ENCODE results near the gene SLC27A1. TPM values are rescaled to one million over a fixed set of nuclear protein-coding genes. Genes with fewer than 3 reads are reported as not detected.

SLC27A1 gene
- total and polyA plus RNA-seq, 9 of the 15 experiments (the other 6 are each of a cell fraction or from before 2014, with no cell fraction given), result 0.06 to 3.0 (median 1.1) TPM

- TF ChIP-seq TRIM25 (IDR thresholded peaks at IDR 0.05; ENCODE audit: borderline replicate concordance), result 0 out of 2 replicates have a peak, but pooled peaks have one; percentile 30
- peak; percentile 35 for TF ChIP-seq CBX1 (IDR thresholded peaks at IDR 0.05; ENCODE audit: low read depth)
- TF ChIP-seq ZBTB2 (IDR thresholded peaks at IDR 0.05), result peak; percentile 62; the same call in 1 of the 2 replicates
- TF ChIP-seq ZNF609 (CRISPR knock-in tag; IDR thresholded peaks at IDR 0.05; ENCODE audit: borderline replicate concordance), result peak; percentile 68; the same call in 1 of the 2 replicates
- TF ChIP-seq ZNF232 (CRISPR knock-in tag; IDR thresholded peaks at IDR 0.05), result no peak
- no peak for TF ChIP-seq ZBED1 (IDR thresholded peaks at IDR 0.05)
- TF ChIP-seq MAZ (CRISPR knock-in tag; conservative IDR thresholded peaks at IDR 0.05 in 1 of 2, IDR thresholded peaks at IDR 0.05 in 1 of 2), result peak; percentile 89 to 90
- TF ChIP-seq RUNX1 (IDR thresholded peaks at IDR 0.05; ENCODE audit: low read depth), result peak; percentile 34; the same call in 1 of the 2 replicates
- no peak; the same call in 1 of the 2 replicates for TF ChIP-seq ZBTB43 (CRISPR knock-in tag; IDR thresholded peaks at IDR 0.05)
- TF ChIP-seq ATF3 (IDR thresholded peaks at IDR 0.05), result no peak
- TF ChIP-seq ATF3 (CRISPR knock-in tag; conservative IDR thresholded peaks at IDR 0.05), result peak; percentile 78; the same call in 1 of the 2 replicates
- no peak for TF ChIP-seq KDM5B (IDR thresholded peaks at IDR 0.05; ENCODE audit: insufficient replicate concordance, low read depth, low read length)
- no peak for TF ChIP-seq PKNOX1 (IDR thresholded peaks at IDR 0.05)
- peak; percentile 96 for TF ChIP-seq ZNF282 (CRISPR knock-in tag; IDR thresholded peaks at IDR 0.05)
These were observed 41.6 kb downstream of the SLC27A1 start (continued) for GRCh38 chr19:17511724-17512573.
